Muscle layer of duodenum (tissue), 2 donors: Measurements from ENCODE around the gene RUNX1.

Source experiments
- H3K27ac ChIP-seq: one replicate; pipeline ENCODE4 v1.7.0; 2013; ENCODE audit warnings: mild to moderate bottlenecking, low read length
- H3K27me3 ChIP-seq: one replicate; pipeline ENCODE4 v1.7.0; 2013; ENCODE audit warnings: low read depth, mild to moderate bottlenecking, control low read depth, low read length
- H3K36me3 ChIP-seq, 2 donors: one replicate each; pipeline ENCODE4 v1.7.0; 2013; ENCODE audit warnings: low read length in 2 of 2, control low read depth in 1 of 2, mild to moderate bottlenecking in 1 of 2; ENCODE audit not compliant: insufficient read depth in 2 of 2, control insufficient read depth in 1 of 2
- H3K4me1 ChIP-seq, 2 donors: one replicate each; pipeline ENCODE4 v1.7.0; 2013; ENCODE audit warnings: low read length in 2 of 2, mild to moderate bottlenecking in 2 of 2, control low read depth in 1 of 2, moderate library complexity in 1 of 2; ENCODE audit not compliant: insufficient read depth in 2 of 2, control insufficient read depth in 1 of 2
- H3K4me3 ChIP-seq, 2 donors: one replicate each; pipeline ENCODE4 v1.7.0; 2013; ENCODE audit warnings: low read length in 2 of 2, low read depth in 1 of 2, mild to moderate bottlenecking in 1 of 2
- H3K9me3 ChIP-seq, 2 donors: one replicate each; pipeline ENCODE4 v1.7.0; 2013; ENCODE audit warnings: low read length in 2 of 2, control low read depth in 1 of 2, mild to moderate bottlenecking in 1 of 2; ENCODE audit not compliant: control insufficient read depth in 1 of 2
- donor health status: healthy.

The RUNX1 gene

DNA sequence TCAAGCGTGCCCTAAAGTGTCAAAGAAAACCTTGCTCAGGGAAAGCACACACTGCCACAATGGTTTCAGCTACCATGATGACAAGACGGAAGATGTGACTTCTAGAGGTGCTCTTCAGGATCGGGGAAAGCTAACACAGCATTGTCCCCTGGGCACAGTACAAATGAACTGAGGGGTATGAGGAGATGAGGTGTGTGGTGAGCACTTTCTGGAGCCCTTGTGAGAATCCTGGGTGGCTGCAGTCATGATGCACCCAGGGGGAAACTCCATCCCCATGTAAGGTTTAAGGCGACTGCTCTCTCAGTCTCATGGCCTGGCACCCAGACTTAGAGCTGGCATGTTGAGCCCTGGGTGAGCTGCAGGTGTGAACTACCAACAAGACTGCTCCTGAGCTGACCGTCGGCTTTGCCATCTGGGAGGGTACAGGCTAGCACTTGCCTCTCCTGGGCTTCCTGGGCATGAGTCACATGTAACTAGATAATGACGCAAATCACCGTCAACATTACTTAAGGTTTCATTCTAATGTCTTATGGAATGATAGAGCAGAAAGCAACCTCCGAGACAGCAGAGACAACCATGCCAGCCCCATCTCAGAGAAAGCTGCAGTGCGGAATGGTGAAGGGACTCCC lies 235.7 kb downstream of the RUNX1 start:
- H3K27me3 ChIP-seq = no peaks in the 10 kb centered on the region
- no peaks in the 10 kb centered on the region for H3K9me3 ChIP-seq
- peaks cover 0 to 6% of the 10 kb centered on the region in 2 donors for H3K36me3 ChIP-seq
- H3K27ac ChIP-seq = no peak overlapping the region
- peaks cover 4 to 7% of the 10 kb centered on the region in 2 donors for H3K4me1 ChIP-seq
- H3K4me3 ChIP-seq = no peak overlapping the region

DNA sequence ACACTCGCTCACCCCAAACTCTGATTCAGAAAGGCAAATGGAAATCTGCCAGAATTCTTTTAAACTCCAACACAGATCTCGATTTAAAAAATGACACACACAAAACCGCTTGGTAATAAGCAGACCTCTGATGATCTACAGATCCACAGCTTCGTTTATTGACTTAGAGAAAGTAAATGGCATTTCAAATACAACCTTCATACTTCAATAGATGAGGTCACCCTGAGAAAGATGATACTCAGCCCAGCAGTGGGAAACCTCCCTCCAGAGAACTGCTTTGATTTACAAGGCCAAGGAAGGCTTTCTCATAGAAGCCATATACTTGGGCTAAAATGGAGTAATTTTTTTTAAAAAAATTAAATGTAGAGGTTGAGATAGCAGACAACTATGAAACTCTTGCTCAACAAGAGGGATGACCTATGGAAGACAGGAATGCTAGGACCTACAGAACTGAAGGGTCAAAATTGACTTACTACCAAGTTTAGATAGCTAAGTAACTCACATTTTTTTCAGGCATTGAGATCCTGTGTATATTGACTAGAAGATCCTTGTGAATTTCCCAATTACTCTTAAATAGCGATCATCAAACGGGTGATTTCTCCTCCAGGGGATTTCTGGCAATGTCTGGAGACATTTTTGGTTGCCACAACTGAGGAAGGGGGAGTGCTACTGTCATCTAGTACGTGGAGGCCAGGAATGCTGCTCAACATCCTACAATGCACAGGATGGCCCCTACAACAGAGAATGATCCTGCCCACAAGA lies 236.4 kb downstream of the RUNX1 start:
- H3K27ac ChIP-seq = peak overlapping the region; percentile 31
- no peaks in the 10 kb centered on the region for H3K9me3 ChIP-seq
- peaks cover 2 to 12% of the 10 kb centered on the region in 2 donors for H3K36me3 ChIP-seq
- H3K4me3 ChIP-seq = no peak overlapping the region
- H3K4me1 ChIP-seq = peaks cover 4 to 7% of the 10 kb centered on the region in 2 donors
- no peaks in the 10 kb centered on the region for H3K27me3 ChIP-seq

DNA sequence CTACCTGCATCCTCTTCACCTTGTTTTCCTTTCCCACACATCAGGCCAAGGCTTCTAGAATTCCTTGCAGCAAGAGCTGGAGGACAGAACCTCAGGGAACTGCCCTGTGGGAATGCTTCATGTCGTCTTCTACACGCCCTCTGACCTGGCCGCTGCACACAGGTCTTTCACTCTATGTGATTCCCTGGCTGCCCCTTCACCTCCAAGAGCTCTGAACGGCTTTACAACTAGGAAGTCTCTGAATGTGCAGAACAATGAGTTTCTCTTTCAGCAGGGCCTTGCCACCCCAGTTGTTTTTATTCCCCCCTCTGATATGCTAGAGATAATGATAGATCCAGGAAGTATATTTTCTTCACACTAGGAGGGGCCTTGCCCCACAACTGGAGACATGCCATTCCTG lies 237.7 kb downstream of the RUNX1 start:
- peaks cover 6 to 19% of the 10 kb centered on the region in 2 donors for H3K36me3 ChIP-seq
- H3K4me3 ChIP-seq = no peak overlapping the region
- H3K9me3 ChIP-seq = no peaks in the 10 kb centered on the region
- peaks cover 4 to 7% of the 10 kb centered on the region in 2 donors for H3K4me1 ChIP-seq
- H3K27me3 ChIP-seq = no peaks in the 10 kb centered on the region
- no peak overlapping the region for H3K27ac ChIP-seq

DNA sequence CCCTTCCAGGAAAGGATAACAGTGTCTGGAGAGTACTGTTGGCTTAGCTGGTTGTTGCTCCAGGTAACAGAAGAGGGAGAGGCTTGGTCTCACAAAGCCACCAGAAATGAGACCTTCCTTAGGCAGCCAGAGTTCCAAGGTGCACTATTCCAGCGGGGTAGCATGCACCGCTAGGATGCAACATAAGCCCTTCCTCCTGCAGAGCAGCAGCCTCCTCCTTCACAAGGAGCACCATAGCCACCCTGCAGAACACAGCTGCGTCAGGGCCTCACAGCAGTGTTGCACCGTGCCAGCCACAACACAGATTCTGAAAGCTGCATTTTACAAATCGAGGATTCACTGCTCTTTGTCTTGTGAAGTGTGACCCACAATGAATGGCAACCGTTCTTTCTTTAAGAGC lies 238.3 kb downstream of the RUNX1 start:
- Histone ChIP-seq H3K36me3 (peaks cover 6 to 19% of the 10 kb centered on the region in 2 donors), H3K4me3 (no peak overlapping the region), H3K4me1 (peaks cover 4 to 7% of the 10 kb centered on the region in 2 donors), H3K27me3 (no peaks in the 10 kb centered on the region), H3K9me3 (no peaks in the 10 kb centered on the region), H3K27ac (no peak overlapping the region)

DNA sequence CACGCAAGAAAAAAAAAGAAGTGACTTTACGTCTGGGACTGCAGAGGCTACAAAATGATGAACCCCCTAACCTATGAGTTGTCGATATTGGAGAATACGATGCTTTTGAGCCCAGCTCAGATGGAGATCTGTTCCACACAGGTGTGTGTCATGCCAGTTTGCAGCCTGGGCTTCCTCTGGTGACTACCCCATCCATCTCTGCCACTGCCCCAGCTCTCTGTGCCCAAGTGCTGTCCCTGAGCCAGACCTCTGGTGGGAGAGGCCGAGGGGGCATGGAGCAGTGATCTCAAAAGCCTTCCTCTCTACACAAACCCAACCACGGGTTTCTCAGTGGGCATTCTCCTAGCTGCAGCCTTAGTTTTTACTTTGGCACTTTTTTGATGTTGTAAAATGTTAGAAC lies 239.3 kb downstream of the RUNX1 start:
- Histone ChIP-seq H3K36me3 (peaks cover 6 to 19% of the 10 kb centered on the region in 2 donors), H3K4me1 (peaks cover 4 to 7% of the 10 kb centered on the region in 2 donors), H3K27me3 (no peaks in the 10 kb centered on the region), H3K4me3 (no peak overlapping the region), H3K27ac (no peak overlapping the region), H3K9me3 (no peaks in the 10 kb centered on the region)

DNA sequence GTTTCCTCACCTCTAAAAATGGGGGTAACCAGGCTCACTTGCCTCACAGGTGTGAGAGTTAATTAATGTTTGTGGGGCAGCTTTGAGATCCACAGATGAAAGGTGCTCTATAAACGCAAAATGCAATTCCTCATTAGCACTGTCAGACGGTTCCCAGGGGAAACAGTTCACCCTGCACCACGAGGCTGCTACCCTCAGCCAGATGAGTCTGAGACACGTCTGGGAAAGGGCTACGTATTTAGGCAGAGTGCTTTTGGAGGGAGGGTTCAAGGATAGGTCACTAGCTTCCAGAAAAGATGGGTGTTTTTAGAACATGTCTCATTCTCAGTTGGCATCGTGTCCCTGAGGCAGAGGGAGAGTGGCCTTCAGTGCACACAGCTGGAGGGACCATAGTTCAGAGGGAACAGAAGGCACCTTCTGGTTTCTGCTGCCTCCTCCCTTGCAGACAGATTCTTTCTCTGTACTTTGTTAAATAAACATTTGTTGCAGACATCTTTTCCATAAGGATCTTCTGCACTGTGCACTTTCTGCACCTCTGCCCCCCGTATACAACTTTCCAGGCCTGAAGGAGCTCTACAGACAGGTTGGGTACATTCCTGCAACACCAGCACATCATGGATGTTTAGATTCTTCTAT lies 240.4 kb downstream of the RUNX1 start:
- Histone ChIP-seq H3K36me3 (peaks cover 6 to 19% of the 10 kb centered on the region in 2 donors), H3K9me3 (no peaks in the 10 kb centered on the region), H3K27me3 (no peaks in the 10 kb centered on the region), H3K27ac (peak overlapping the region; percentile 27), H3K4me1 (peaks cover 4 to 7% of the 10 kb centered on the region in 2 donors), H3K4me3 (no peak overlapping the region)

DNA sequence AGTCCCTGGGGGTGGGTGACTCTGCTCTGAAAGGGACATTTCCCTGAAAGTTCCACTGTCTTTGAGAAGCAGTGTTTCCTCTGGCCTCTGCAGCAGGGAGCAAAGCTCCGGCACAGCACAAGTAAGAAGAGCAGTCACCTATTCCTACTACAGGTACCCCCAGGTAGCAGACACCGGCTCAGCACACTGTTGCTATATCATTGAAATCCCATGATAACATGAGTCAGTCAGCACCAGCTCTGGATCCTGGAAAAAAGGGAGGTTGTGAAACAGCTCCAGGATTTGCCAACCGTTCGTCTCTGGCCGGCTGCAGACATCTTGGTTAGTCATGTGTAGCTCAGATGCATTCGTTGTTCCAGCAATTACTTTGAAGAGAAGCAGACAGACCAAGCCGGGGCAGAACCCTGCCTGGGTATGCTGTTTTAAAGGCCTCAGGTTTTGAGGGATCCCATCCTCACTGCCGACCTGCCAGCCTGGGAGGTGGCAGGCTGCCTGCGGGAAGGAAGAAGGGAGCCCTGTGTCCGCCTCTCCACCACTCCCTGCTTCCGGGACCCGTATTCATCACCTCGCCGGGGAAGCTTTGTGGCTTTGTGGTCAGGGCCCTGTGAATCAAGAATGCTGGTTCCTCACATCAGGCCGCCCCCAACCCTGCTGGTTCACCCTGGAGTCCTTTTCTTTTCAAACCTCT lies 241.1 kb downstream of the RUNX1 start:
- Histone ChIP-seq H3K36me3 (peaks cover 6 to 19% of the 10 kb centered on the region in 2 donors), H3K27ac (peak overlapping the region; percentile 68), H3K27me3 (no peaks in the 10 kb centered on the region), H3K4me3 (no peak overlapping the region), H3K9me3 (no peaks in the 10 kb centered on the region), H3K4me1 (peaks cover 3 to 7% of the 10 kb centered on the region in 2 donors)

DNA sequence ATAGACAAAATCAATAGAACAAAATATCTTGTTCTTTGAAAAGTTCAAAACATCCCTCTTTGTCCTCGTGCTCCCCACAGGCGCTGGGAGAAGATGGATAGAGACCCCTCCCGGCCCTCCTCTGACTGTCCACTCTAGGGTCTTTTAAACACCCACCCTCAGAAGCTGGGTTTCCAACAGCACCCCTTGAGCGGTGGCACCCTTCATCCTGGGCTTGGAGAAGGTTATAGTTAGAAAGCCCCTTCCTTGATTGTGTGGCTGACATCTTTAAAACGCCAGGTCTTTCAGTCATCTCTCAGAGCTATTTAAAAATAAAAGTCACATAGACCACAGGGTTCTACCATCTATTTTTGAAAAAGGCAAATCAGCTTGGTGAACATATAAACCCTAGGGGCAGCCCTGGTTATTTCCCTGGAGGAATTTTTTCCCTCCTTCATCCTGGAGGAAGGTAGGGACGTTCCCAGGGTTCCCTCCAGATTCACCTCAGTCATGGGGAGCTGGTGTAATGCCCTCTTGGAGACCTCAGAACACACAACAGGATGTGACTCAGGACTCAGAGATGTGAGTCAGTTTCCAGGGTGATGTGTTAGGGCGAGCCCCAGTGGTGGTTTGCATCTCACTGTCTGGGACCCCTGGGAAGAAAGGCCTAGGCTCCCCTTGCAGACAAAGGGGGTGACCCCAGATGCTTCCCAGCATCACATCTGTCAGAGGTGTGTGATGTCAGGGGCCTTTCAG lies 241.8 kb downstream of the RUNX1 start:
- Histone ChIP-seq H3K36me3 (peaks cover 6 to 19% of the 10 kb centered on the region in 2 donors), H3K4me1 (peaks cover 0 to 7% of the 10 kb centered on the region in 2 donors), H3K27me3 (no peaks in the 10 kb centered on the region)

DNA sequence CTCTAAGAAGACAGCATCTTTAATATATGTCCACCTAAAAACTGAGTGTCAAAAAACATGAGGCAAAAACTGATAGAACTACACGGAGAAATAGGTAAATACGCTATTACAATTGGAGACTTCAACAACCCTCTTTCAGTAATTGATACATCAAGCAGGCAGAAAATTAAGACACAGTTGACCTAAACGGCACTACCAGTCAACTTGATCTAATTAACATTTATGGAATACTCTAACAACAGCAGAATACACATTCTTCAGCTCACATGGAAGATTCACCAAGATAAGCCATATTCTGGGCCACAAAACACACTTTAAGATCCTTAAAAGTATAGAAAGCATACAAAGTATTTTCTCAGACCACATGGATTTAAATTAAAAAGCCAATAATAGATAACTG lies 242.7 kb downstream of the RUNX1 start:
- Histone ChIP-seq H3K4me3 (no peak overlapping the region), H3K4me1 (peaks cover 0 to 7% of the 10 kb centered on the region in 2 donors), H3K36me3 (peaks cover 6 to 19% of the 10 kb centered on the region in 2 donors), H3K9me3 (no peaks in the 10 kb centered on the region), H3K27me3 (no peaks in the 10 kb centered on the region), H3K27ac (no peak overlapping the region)

More for the DNA sequence above, 241.8 kb downstream of the RUNX1 start:
- Histone ChIP-seq H3K9me3 (no peaks in the 10 kb centered on the region), H3K4me3 (no peak overlapping the region), H3K27ac (peak overlapping the region; percentile 68)

DNA sequence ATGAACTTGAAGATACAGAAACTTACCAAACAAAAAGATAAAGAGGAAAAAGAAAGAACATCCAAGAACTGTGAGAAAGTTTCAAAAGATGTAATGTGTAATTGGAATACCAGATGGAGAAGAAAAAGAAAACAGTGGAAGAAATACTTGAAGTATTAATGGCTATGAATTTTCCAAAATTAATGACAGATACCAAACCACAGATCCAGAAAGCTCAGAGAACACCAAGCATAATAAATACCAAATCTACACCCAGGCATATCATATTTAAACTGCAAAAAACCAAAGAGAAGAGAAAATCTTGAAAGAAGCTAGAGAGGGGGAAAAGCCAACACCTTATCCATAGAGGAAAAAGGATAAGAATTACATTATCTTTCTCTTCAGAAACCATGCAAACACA lies 243.9 kb downstream of the RUNX1 start:
- Histone ChIP-seq H3K27me3 (no peaks in the 10 kb centered on the region), H3K4me1 (peaks cover 0 to 7% of the 10 kb centered on the region in 2 donors), H3K4me3 (no peak overlapping the region), H3K27ac (no peak overlapping the region), H3K36me3 (peaks cover 6 to 19% of the 10 kb centered on the region in 2 donors), H3K9me3 (no peaks in the 10 kb centered on the region)
